ENCODE measurements around the gene AZU1. TPM values are rescaled to one million over a fixed set of nuclear protein-coding genes. Genes with fewer than 3 reads are reported as not detected.
"Not testable (repeated sequence)": the region's sequence is repeated elsewhere in the genome, so short reads cannot be mapped to it uniquely, and the experiment has no call there.

AZU1 gene
- total RNA-seq, 2 donors from 2014 or later, result 0.27 TPM; not detected in 1

DNA sequence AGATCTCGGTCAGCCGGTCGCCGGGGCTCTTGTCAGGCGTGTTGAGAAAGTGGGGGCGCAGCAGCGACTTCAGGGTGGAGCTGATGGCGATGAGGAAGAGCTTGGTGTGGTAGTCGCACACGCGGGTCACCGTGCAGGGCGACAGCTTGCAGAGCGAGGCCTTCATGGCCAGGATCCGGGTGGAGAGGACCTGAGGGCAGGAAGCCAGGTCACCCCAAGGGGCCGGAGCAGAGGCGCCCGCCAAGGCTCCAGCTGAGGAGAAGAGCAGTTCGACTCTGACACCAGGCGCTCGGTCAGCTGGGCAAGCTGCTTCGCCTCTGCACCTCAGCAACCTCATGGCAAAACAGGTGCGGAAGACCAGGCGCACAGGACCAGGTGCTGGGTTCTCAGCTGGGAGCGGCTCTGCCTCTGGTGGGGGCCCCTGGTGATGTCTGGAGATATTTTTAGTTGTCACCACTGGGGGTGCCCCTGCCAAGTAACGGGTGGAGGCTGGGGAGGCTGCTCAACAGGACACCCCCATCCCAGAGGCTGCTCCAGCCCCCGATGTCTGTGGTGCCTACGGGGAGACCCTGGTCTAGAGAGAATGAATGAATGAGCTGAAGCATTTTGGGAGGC, 47.7 kb downstream of the AZU1 start:
- H3K36me3 ChIP-seq, result no peaks in the 10 kb centered on the region
- intact Hi-C loops (cut with DNase I), result no loop called here
- no peak for DNase-seq
- no peak overlapping the region for H3K27ac ChIP-seq
- H3K4me3 ChIP-seq, result no peak overlapping the region
- no peaks in the 10 kb centered on the region for H3K27me3 ChIP-seq
- H3K9ac ChIP-seq (ENCODE audit: low read depth in 2 of 2, low read length in 2 of 2), result no peak overlapping the region
- TF ChIP-seq, protein P1, sequence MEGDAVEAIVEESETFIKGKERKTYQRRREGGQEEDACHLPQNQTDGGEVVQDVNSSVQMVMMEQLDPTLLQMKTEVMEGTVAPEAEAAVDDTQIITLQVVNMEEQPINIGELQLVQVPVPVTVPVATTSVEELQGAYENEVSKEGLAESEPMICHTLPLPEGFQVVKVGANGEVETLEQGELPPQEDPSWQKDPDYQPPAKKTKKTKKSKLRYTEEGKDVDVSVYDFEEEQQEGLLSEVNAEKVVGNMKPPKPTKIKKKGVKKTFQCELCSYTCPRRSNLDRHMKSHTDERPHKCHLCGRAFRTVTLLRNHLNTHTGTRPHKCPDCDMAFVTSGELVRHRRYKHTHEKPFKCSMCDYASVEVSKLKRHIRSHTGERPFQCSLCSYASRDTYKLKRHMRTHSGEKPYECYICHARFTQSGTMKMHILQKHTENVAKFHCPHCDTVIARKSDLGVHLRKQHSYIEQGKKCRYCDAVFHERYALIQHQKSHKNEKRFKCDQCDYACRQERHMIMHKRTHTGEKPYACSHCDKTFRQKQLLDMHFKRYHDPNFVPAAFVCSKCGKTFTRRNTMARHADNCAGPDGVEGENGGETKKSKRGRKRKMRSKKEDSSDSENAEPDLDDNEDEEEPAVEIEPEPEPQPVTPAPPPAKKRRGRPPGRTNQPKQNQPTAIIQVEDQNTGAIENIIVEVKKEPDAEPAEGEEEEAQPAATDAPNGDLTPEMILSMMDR (IDR thresholded peaks at IDR 0.05), result no peak
- H3K4me1 ChIP-seq, result peaks cover 5% of the 10 kb centered on the region
- no peaks in the 10 kb centered on the region for H3K9me3 ChIP-seq

DNA sequence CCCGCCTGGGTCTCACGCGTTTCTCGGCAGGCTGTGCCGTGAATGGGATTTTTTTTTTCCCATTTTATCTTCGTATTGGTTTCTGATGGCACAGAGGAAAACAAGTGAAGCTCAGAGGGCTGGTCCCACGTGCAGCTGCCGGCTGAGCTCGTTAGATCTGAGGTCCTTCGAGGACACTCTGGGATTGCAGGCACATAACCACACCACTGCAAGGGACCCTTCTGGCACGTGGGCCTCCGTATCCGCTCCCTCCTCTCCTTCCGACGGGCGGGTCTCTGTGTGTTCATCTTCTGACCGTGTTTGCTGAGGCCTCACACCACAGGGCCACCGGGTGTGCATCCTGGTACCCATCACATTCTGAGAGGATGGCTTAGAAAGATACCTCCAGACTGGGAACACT, 48.5 kb downstream of the AZU1 start:
- Histone ChIP-seq H3K36me3 (no peaks in the 10 kb centered on the region), H3K4me1 (peaks cover 5% of the 10 kb centered on the region), H3K27ac (no peak overlapping the region), H3K9ac (ENCODE audit: low read depth in 2 of 2, low read length in 2 of 2) (no peak overlapping the region), H3K9me3 (no peaks in the 10 kb centered on the region), H3K27me3 (no peaks in the 10 kb centered on the region), H3K4me3 (no peak overlapping the region)
- TF ChIP-seq, protein P1 (IDR thresholded peaks at IDR 0.05), result no peak
- intact Hi-C loops (cut with DNase I), result no loop called here
- DNase-seq, result no peak

DNA sequence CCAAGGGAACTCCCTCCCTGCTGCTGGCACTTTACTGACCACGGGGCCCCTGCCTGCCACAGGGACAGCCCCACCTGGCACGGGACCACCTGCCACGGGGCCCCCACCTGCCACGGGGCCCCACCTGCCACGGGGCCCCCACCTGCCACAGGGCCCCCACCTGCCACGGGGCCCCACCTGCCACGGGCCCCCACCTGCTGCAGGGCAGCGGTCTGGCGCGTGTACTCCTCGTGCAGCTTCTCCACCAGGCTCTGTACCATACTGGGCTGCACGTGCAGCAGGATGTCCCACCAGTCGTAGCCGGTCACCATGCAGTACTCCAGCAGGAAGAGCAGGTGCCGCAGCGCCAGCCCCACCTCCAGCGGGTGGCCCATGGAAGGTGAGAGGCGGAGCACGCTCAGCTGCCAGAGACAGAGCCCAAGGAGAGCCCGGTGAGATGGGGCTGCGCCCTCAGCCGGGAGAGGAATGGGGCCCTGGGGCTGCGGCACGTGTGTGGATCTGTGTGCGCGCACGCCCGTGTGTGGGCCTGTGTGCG, 49.2 kb downstream of the AZU1 start:
- Histone ChIP-seq H3K4me3 (no peak overlapping the region), H3K36me3 (peaks cover 4% of the 10 kb centered on the region), H3K27me3 (no peaks in the 10 kb centered on the region), H3K9me3 (no peaks in the 10 kb centered on the region), H3K9ac (ENCODE audit: low read depth in 2 of 2, low read length in 2 of 2) (no peak overlapping the region), H3K27ac (no peak overlapping the region), H3K4me1 (peaks cover 5% of the 10 kb centered on the region)
- DNase-seq, result no peak
- TF ChIP-seq, protein P1 (IDR thresholded peaks at IDR 0.05), result no peak
- intact Hi-C loops (cut with DNase I), result no loop called here

DNA sequence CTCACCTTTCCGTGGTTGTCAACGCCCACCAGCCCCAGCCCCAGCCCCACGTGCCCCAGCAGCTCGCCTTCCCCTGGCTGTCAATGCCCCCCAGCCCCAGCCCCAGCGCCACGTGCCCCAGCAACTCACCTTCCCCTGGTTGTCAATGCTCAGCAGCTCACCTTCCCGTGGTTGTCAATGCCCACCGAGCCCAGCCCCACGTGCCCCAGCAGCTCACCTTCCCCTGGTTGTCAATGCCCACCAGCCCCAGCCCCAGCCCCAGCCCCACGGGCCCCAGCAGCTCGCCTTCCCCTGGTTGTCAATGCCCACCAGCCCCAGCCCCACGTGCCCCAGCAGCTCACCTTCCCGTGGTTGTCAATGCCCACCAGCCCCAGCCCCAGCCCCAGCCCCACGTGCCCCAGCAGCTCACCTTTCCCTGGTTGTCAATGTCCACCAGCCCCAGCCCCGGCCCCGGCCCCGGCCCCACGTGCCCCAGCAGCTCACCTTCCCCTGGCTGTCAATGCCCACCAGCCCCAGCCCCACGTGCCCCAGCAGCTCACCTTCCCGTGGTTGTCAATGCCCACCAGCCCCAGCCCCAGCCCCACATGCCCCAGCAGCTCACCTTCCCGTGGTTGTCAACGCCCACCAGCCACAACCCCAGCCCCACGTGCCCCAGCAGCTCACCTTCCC, 50.5 kb downstream of the AZU1 start:
- H3K36me3 ChIP-seq; H3K27me3 ChIP-seq; H3K9ac ChIP-seq (ENCODE audit: low read depth in 2 of 2, low read length in 2 of 2); H3K9me3 ChIP-seq; H3K4me1 ChIP-seq; H3K4me3 ChIP-seq; H3K27ac ChIP-seq; intact Hi-C loops (cut with DNase I); DNase-seq: not testable (repeated sequence)

DNA sequence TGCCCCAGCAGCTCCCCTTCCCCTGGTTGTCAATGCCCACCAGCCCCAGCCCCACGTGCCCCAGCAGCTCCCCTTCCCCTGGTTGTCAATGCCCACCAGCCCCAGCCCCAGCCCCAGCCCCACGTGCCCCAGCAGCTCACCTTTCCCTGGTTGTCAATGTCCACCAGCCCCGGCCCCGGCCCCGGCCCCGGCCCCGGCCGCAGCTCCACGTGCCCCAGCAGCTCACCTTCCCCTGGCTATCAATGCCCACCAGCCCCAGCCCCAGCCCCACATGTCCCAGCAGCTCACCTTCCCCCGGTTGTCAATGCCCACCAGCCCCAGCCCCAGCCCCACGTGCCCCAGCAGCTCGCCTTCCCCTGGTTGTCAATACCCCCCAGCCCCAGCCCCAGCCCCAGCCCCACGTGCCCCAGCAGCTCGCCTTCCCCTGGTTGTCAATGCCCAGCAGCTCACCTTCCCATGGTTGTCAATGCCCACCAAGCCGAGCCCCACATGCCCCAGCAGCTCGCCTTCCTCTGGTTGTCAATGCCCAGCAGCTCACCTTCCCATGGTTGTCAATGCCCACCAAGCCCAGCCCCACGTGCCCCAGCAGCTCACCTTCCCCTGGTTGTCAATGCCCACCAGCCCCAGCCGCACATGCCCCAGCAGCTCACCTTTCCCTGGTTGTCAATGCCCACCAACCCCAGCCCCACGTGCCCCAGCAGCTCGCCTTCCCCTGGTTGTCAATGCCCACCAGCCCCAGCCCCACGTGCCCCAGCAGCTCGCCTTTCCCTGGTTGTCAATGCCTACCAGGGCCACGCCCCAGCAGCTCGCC, 51.3 kb downstream of the AZU1 start:
- H3K4me3 ChIP-seq; H3K36me3 ChIP-seq; DNase-seq; H3K9ac ChIP-seq (ENCODE audit: low read depth in 2 of 2, low read length in 2 of 2); H3K4me1 ChIP-seq; H3K27ac ChIP-seq; H3K27me3 ChIP-seq; H3K9me3 ChIP-seq; intact Hi-C loops (cut with DNase I): not testable (repeated sequence)

DNA sequence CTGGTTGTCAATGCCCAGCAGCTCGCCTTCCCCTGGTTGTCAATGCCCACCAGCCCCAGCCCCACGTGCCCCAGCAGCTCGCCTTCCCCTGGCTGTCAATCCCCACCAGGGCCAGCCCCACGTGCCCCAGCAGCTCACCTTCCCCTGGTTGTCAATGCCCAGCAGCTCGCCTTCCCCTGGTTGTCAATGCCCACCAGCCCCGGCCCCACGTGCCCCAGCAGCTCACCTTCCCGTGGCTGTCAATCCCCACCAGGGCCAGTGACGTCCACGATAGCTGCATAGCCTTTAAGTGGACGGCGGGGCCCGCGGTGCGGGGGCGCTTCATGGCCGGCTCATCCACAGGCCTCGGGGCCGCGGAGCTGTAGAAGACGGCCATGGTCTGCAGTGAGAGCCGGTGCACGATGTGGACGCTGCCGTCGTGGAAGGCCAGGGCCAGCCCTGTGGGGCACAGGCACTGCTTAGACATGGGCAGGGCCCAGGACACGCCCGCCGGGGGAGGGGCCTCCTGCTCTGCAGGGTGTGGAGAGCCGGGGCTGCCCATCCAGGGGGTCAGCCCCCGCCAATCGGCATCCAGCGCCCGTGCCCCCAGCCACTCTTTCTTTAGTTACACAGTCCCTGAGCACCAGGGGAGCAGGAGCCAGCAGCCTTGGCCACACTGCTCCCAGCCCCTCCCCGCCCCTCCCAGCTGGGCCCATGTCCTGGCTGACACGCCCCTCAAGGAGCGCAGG, 52.2 kb downstream of the AZU1 start:
- H3K36me3 ChIP-seq, result peaks cover 7% of the 10 kb centered on the region
- H3K4me3 ChIP-seq, result no peak overlapping the region
- no peak overlapping the region for H3K9ac ChIP-seq (ENCODE audit: low read depth in 2 of 2, low read length in 2 of 2)
- no peak overlapping the region for H3K27ac ChIP-seq
- no peaks in the 10 kb centered on the region for H3K9me3 ChIP-seq
- TF ChIP-seq, protein P1 (IDR thresholded peaks at IDR 0.05), result no peak
- DNase-seq, result no peak
- no peaks in the 10 kb centered on the region for H3K27me3 ChIP-seq
- intact Hi-C loops (cut with DNase I), result no loop called here
- H3K4me1 ChIP-seq, result no peaks in the 10 kb centered on the region

Measured in colonic mucosa (tissue), 4 donors.